SIG-M5 treated with dmso at 0.1 percent for 504 hours (cell line): Measurements from ENCODE around the gene KAT2B.

Source experiments
- DNase-seq: peaks from one replicate; lab custom pipeline; 2025; ENCODE audit not compliant: unreplicated experiment; lab: John Stamatoyannopoulos, UW

Gene KAT2B

GRCh38 chr3:20064796-20065564, 24.7 kb downstream of the KAT2B start:
- DNase-seq, result no peak

- no peak for DNase-seq
These were observed 25.8 kb downstream of the KAT2B start for GRCh38 chr3:20066079-20066478.

GRCh38 chr3:20066850-20067617, 26.8 kb downstream of the KAT2B start:
- DNase-seq, result peak; percentile 20

- no peak for DNase-seq
These were observed 28.4 kb downstream of the KAT2B start for GRCh38 chr3:20068512-20069177.

GRCh38 chr3:20069178-20069532, 28.9 kb downstream of the KAT2B start:
- DNase-seq, result no peak

- DNase-seq, result no peak
These were observed 30.9 kb downstream of the KAT2B start for GRCh38 chr3:20071175-20071574.

GRCh38 chr3:20072422-20072821, 32.2 kb downstream of the KAT2B start:
- DNase-seq, result no peak

GRCh38 chr3:20073068-20073467, 32.8 kb downstream of the KAT2B start:
- no peak for DNase-seq

GRCh38 chr3:20073683-20074082, 33.4 kb downstream of the KAT2B start:
- DNase-seq, result no peak

- no peak for DNase-seq
These were observed 34.2 kb downstream of the KAT2B start for GRCh38 chr3:20074226-20075063.

GRCh38 chr3:20075197-20075596, 35.0 kb downstream of the KAT2B start:
- no peak for DNase-seq

GRCh38 chr3:20076296-20076997, 36.2 kb downstream of the KAT2B start:
- no peak for DNase-seq

GRCh38 chr3:20077068-20077467, 36.8 kb downstream of the KAT2B start:
- DNase-seq, result no peak

- DNase-seq, result no peak
These were observed 38.0 kb downstream of the KAT2B start for GRCh38 chr3:20078194-20078714.

GRCh38 chr3:20079621-20080020, 39.4 kb downstream of the KAT2B start:
- no peak for DNase-seq

GRCh38 chr3:20080956-20081554, 40.8 kb downstream of the KAT2B start:
- no peak for DNase-seq

GRCh38 chr3:20083253-20083652, 43.0 kb downstream of the KAT2B start:
- DNase-seq, result no peak

GRCh38 chr3:20083953-20084352, 43.7 kb downstream of the KAT2B start:
- DNase-seq, result no peak

- no peak for DNase-seq
These were observed 51.2 kb downstream of the KAT2B start for GRCh38 chr3:20091331-20092047.
